ENCODE results near the gene KRTAP4-3. TPM values are rescaled to one million over a fixed set of nuclear protein-coding genes. Genes with fewer than 3 reads are reported as not detected.
"Not testable (repeated sequence)": the region's sequence is repeated elsewhere in the genome, so short reads cannot be mapped to it uniquely, and the experiment has no call there.

Gene KRTAP4-3
- total RNA-seq, 1 experiment from 2014 or later, result not detected

DNA sequence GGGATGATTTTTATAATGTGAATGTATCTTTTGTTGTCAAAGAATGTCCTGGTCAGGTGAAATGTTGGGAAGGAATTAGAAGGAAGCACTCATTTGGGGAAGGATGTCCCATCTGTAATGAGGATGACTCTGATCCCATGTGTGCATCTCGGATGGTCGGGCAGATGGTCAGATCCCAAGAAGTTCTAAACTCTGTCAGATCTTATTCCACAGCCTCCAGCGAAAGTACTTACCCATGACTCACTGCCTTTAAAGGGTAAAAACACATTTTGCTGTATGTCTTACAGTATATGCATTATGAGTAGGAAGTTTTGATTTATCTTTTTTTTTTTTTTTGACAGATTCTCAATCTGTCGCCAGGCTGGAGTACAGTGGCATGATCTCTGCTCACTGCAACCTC lies 49.3 kb downstream of the KRTAP4-3 start:
- H3K4me2 ChIP-seq, result no peak overlapping the region
- H3K4me3 ChIP-seq, result no peak overlapping the region
- no peaks in the 10 kb centered on the region for H3K27me3 ChIP-seq (ENCODE audit: insufficient read depth, low read depth)
- H3K9me2 ChIP-seq (ENCODE audit: insufficient read depth), result no peaks in the 10 kb centered on the region
- H3K9me3 ChIP-seq (ENCODE audit: insufficient read depth, low read depth), result 0 out of 2 replicates have a peak, but pooled peaks cover 3% of the 10 kb centered on the region
- ChIA-PET CTCF (no interaction called here), POLR2A (ENCODE audit: unreplicated experiment) (no interaction called here)
- no peaks in the 10 kb centered on the region for H3F3A ChIP-seq (ENCODE audit: insufficient read depth, low read depth)
- no peaks in the 10 kb centered on the region for H4K20me1 ChIP-seq (ENCODE audit: insufficient read depth)
- no peaks in the 10 kb centered on the region; the same call in 1 of the 2 replicates for H3K4me1 ChIP-seq (replicated peaks; ENCODE audit: insufficient read depth)
- H3K27ac ChIP-seq, result no peak overlapping the region
- no peaks in the 10 kb centered on the region for H3K79me2 ChIP-seq (ENCODE audit: low read depth)
- no peaks in the 10 kb centered on the region for H3K36me3 ChIP-seq (ENCODE audit: low read depth)
- no peak overlapping the region for H2AFZ ChIP-seq
- TF ChIP-seq, protein P1, sequence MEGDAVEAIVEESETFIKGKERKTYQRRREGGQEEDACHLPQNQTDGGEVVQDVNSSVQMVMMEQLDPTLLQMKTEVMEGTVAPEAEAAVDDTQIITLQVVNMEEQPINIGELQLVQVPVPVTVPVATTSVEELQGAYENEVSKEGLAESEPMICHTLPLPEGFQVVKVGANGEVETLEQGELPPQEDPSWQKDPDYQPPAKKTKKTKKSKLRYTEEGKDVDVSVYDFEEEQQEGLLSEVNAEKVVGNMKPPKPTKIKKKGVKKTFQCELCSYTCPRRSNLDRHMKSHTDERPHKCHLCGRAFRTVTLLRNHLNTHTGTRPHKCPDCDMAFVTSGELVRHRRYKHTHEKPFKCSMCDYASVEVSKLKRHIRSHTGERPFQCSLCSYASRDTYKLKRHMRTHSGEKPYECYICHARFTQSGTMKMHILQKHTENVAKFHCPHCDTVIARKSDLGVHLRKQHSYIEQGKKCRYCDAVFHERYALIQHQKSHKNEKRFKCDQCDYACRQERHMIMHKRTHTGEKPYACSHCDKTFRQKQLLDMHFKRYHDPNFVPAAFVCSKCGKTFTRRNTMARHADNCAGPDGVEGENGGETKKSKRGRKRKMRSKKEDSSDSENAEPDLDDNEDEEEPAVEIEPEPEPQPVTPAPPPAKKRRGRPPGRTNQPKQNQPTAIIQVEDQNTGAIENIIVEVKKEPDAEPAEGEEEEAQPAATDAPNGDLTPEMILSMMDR (conservative IDR thresholded peaks at IDR 0.05), result no peak
- no peak for TF ChIP-seq EZH2 (IDR thresholded peaks at IDR 0.05; ENCODE audit: low read depth)
- BruUV-seq (replicated peaks), result no TSS peak
- intact Hi-C loops (cut with micrococcal nuclease; ENCODE audit: unreplicated experiment), result no loop called here
- DNase-seq, result no peak

DNA sequence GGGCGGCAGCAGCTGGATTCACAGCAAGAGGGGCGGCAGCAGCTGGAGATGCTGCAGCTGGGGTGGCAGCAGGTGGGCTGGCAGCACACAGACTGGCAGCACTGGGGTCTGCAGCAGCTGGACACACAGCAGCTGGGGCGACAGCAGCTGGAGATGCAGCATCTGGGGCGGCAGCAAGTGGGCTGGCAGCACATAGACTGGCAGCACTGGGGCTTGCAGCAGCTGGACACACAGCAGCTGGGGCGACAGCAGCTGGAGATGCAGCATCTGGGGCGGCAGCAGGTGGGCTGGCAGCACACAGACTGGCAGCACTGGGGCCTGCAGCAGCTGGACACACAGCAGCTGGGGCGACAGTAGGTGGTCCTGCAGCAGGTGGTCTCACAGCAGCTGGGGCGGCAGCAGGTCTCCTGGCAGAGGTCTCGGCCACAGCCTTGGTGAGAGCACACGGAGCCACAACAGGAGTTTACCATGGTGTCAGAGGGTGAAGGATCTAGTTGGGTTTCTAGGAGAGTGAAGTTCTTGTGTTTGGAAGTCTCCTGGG lies 50.1 kb downstream of the KRTAP4-3 start, which contains the start of gene KRTAP4-11:
Gene KRTAP4-11 (minus strand): TSS at position 528 of the 541 bp plus-strand sequence. CDS start 58 bp downstream, at position 470.
- H3K9me3 ChIP-seq (ENCODE audit: insufficient read depth, low read depth); POLR2A ChIA-PET (ENCODE audit: unreplicated experiment); H3K4me2 ChIP-seq; DNase-seq; H3K27ac ChIP-seq; H3K27me3 ChIP-seq (ENCODE audit: insufficient read depth, low read depth); H4K20me1 ChIP-seq (ENCODE audit: insufficient read depth); CTCF ChIA-PET; H3K79me2 ChIP-seq (ENCODE audit: low read depth); H3K9me2 ChIP-seq (ENCODE audit: insufficient read depth); H2AFZ ChIP-seq; H3F3A ChIP-seq (ENCODE audit: insufficient read depth, low read depth); H3K4me1 ChIP-seq (replicated peaks; ENCODE audit: insufficient read depth); BruUV-seq (replicated peaks); H3K36me3 ChIP-seq (ENCODE audit: low read depth); intact Hi-C loops (cut with micrococcal nuclease; ENCODE audit: unreplicated experiment); H3K4me3 ChIP-seq: not testable (repeated sequence)

Other genes with a start within 250 kb of the KRTAP4-3 start
- not detected in 2 replicates for gene KRT23, start 230.6 kb downstream of the KRTAP4-3 start, total RNA-seq (2021)
- not detected in 2 replicates for gene KRT39, start 201.3 kb downstream of the KRTAP4-3 start, total RNA-seq (2021)
- not detected in 2 replicates for gene KRT40, start 183.9 kb downstream of the KRTAP4-3 start, total RNA-seq (2021)
- gene KRTAP3-3, start 174.1 kb downstream of the KRTAP4-3 start, total RNA-seq (2021), result not detected in 2 replicates
- not detected in 2 replicates for gene KRTAP3-2, start 168.3 kb downstream of the KRTAP4-3 start, total RNA-seq (2021)
- not detected in 2 replicates for gene KRTAP3-1, start 159.1 kb downstream of the KRTAP4-3 start, total RNA-seq (2021)
- gene KRTAP1-5, start 141.0 kb downstream of the KRTAP4-3 start, total RNA-seq (2021), result not detected in 2 replicates
- gene KRTAP1-4, start 138.0 kb downstream of the KRTAP4-3 start, total RNA-seq (2021), result not detected in 2 replicates
- not detected in 2 replicates for gene KRTAP1-3, start 133.3 kb downstream of the KRTAP4-3 start, total RNA-seq (2021)
- not detected in 2 replicates for gene KRTAP1-1, start 126.8 kb downstream of the KRTAP4-3 start, total RNA-seq (2021)
- gene KRTAP2-1, start 120.9 kb downstream of the KRTAP4-3 start, total RNA-seq (2021), result not detected in 2 replicates
- not detected in 2 replicates for gene KRTAP2-2, start 113.0 kb downstream of the KRTAP4-3 start, total RNA-seq (2021)
- gene KRTAP2-3, start 108.1 kb downstream of the KRTAP4-3 start, total RNA-seq (2021), result 0.57 TPM in 1 of 2 replicates, not detected in the other
- not detected in 2 replicates for gene KRTAP2-4, start 102.3 kb downstream of the KRTAP4-3 start, total RNA-seq (2021)
- gene KRTAP4-7, start 84.1 kb downstream of the KRTAP4-3 start, total RNA-seq (2021), result not detected in 2 replicates
- gene KRTAP4-8, start 70.1 kb downstream of the KRTAP4-3 start, total RNA-seq (2021), result not detected in 2 replicates
- gene KRTAP4-16, start 66.0 kb downstream of the KRTAP4-3 start, total RNA-seq (2021), result not detected in 2 replicates
- not detected in 2 replicates for gene KRTAP4-9, start 62.8 kb downstream of the KRTAP4-3 start, total RNA-seq (2021)
- not detected in 2 replicates for gene KRTAP4-11, start 49.8 kb downstream of the KRTAP4-3 start, total RNA-seq (2021)
- not detected in 2 replicates for gene KRTAP4-12, start 44.0 kb downstream of the KRTAP4-3 start, total RNA-seq (2021)
- gene KRTAP4-6, start 27.7 kb downstream of the KRTAP4-3 start, total RNA-seq (2021), result not detected in 2 replicates
- not detected in 2 replicates for gene KRTAP4-5, start 18.4 kb downstream of the KRTAP4-3 start, total RNA-seq (2021)
- gene KRTAP4-4, start 7.5 kb downstream of the KRTAP4-3 start, total RNA-seq (2021), result not detected in 2 replicates
- not detected in 2 replicates for gene KRTAP4-2, start 10.0 kb upstream of the KRTAP4-3 start, total RNA-seq (2021)
- not detected in 2 replicates for gene KRTAP4-1, start 16.7 kb upstream of the KRTAP4-3 start, total RNA-seq (2021)
- not detected in 2 replicates for gene KRTAP9-1, start 21.7 kb upstream of the KRTAP4-3 start, total RNA-seq (2021)
- not detected in 2 replicates for gene KRTAP9-2, start 58.4 kb upstream of the KRTAP4-3 start, total RNA-seq (2021)
- gene KRTAP9-3, start 64.2 kb upstream of the KRTAP4-3 start, total RNA-seq (2021), result not detected in 2 replicates
- gene KRTAP9-8, start 69.8 kb upstream of the KRTAP4-3 start, total RNA-seq (2021), result not detected in 2 replicates
- not detected in 2 replicates for gene KRTAP9-4, start 81.5 kb upstream of the KRTAP4-3 start, total RNA-seq (2021)
- not detected in 2 replicates for gene KRTAP9-9, start 87.2 kb upstream of the KRTAP4-3 start, total RNA-seq (2021)
- not detected in 2 replicates for gene KRTAP9-6, start 97.2 kb upstream of the KRTAP4-3 start, total RNA-seq (2021)
- gene KRTAP9-7, start 107.5 kb upstream of the KRTAP4-3 start, total RNA-seq (2021), result not detected in 2 replicates
- not detected in 2 replicates for gene KRTAP29-1, start 134.6 kb upstream of the KRTAP4-3 start, total RNA-seq (2021)
- not detected in 2 replicates for gene KRTAP16-1, start 141.1 kb upstream of the KRTAP4-3 start, total RNA-seq (2021)
- not detected in 2 replicates for gene KRTAP17-1, start 147.5 kb upstream of the KRTAP4-3 start, total RNA-seq (2021)
- not detected in 2 replicates for gene KRT33A, start 182.6 kb upstream of the KRTAP4-3 start, total RNA-seq (2021)
- not detected in 2 replicates for gene KRT33B, start 201.6 kb upstream of the KRTAP4-3 start, total RNA-seq (2021)
- 0.45 and 1.4 TPM in 2 replicates for gene KRT34, start 214.1 kb upstream of the KRTAP4-3 start, total RNA-seq (2021)
- not detected in 2 replicates for gene KRT31, start 229.4 kb upstream of the KRTAP4-3 start, total RNA-seq (2021)